NB4 (cell line): Measurements from ENCODE around the gene CIB2.

Source experiments
- POLR2A ChIP-seq: IDR thresholded peaks from 2 replicates; pipeline ENCODE4 v1.6.1; 2011; ENCODE audit warnings: mild to moderate bottlenecking; ENCODE audit not compliant: insufficient read length; ENCODE audit errors: extremely low read depth
- TF ChIP-seq, protein P1 (sequence below): IDR thresholded peaks from one replicate; pipeline ENCODE4 v1.5.1; 2012; ENCODE audit warnings: low read depth, low read length
- TF ChIP-seq, protein P2 (sequence below): IDR thresholded peaks from 2 replicates; pipeline ENCODE4 v1.6.1; 2011; ENCODE audit warnings: low read depth, low read length

DNA sequence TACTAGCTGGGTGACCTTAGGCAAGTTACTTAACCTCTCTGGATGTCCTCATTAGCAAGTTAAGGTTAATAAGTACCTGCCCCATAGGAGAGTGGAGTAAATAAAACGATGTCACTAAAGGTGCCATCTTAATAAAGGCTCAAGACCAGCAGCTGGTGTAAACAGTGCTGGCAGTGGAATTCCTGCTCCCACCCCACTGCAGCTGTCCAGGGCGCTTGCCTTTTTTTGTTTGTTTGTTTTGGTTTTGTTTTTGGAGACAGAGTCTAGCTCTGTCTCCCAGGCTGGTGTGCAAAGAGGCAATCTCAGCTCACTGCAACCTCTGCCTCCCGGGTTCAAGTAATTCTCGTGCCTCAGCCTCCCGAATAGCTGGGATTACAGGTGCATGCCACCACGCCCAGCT lies 46.8 kb upstream of the CIB2 start:
- TF ChIP-seq, protein P1, sequence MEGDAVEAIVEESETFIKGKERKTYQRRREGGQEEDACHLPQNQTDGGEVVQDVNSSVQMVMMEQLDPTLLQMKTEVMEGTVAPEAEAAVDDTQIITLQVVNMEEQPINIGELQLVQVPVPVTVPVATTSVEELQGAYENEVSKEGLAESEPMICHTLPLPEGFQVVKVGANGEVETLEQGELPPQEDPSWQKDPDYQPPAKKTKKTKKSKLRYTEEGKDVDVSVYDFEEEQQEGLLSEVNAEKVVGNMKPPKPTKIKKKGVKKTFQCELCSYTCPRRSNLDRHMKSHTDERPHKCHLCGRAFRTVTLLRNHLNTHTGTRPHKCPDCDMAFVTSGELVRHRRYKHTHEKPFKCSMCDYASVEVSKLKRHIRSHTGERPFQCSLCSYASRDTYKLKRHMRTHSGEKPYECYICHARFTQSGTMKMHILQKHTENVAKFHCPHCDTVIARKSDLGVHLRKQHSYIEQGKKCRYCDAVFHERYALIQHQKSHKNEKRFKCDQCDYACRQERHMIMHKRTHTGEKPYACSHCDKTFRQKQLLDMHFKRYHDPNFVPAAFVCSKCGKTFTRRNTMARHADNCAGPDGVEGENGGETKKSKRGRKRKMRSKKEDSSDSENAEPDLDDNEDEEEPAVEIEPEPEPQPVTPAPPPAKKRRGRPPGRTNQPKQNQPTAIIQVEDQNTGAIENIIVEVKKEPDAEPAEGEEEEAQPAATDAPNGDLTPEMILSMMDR = no peak
- TF ChIP-seq POLR2A = no peak
- TF ChIP-seq, protein P2, sequence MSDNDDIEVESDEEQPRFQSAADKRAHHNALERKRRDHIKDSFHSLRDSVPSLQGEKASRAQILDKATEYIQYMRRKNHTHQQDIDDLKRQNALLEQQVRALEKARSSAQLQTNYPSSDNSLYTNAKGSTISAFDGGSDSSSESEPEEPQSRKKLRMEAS = no peak
